Testis (tissue), 2 donors: ENCODE measurements around the gene MCM3AP.

Experiments used
- POLR2A ChIP-seq: fragments of 450-650 bp; IDR thresholded peaks from one replicate; pipeline ENCODE4 v1.6.1; 2017; ENCODE audit warnings: antibody characterized with exemption, mild to moderate bottlenecking, moderate library complexity
- TF ChIP-seq, protein P1 (sequence below), 3 experiments: fragments of 450-650 bp in 2 of 3; fragments of 200-600 bp in 1 of 3; sonication (generic) in 1 of 3; IDR thresholded peaks; one replicate each; pipeline ENCODE4 v1.5.1; 2016 to 2019; ENCODE audit warnings: antibody characterized with exemption in 3 of 3, mild to moderate bottlenecking in 2 of 3, moderate library complexity in 1 of 3

DNA sequence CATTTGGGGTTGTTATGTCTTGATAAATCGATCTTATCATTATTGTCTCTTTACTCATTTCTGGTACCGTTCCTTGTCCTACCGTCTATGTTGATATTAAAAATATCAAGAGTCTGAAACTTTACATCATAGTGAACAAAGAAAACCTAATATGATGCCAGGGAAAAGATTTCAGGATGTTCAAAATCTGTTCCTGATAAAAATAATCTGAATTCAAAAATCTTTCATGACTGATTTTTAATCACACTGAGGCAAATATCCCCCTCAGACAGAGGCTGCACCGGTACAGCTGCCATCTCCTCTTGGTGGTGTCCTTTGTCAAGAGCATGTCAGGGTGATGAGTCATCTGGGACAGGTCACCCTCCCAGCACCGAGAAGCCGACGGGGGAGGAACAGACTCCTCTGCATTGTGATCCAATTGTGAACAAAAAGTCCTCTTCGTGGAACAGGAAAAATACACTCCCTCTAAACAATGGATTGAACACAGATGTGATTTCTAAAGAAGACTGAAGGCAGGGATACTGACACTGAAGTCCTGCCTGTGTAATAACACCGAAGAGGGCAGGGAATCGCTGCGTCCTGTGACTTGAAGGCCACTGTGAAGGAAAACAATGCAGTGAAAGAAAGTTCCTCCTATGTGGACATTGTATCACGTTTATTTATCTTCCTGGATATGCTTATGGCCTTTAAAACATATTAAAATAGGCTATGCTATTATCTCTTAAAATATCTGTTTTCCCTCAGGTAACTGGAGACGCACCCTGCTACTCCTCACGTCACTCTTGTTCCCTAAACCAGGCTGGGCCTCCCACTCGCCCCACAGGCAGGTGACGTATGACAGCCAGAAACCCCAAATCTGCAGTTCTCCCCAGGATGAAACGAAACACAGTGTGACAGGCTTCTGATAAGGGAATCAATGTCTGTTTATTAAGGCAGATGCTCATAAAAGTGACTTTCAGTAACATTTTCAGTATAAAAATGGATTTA is 96.9 kb downstream of the MCM3AP start:
- TF ChIP-seq, protein P1, sequence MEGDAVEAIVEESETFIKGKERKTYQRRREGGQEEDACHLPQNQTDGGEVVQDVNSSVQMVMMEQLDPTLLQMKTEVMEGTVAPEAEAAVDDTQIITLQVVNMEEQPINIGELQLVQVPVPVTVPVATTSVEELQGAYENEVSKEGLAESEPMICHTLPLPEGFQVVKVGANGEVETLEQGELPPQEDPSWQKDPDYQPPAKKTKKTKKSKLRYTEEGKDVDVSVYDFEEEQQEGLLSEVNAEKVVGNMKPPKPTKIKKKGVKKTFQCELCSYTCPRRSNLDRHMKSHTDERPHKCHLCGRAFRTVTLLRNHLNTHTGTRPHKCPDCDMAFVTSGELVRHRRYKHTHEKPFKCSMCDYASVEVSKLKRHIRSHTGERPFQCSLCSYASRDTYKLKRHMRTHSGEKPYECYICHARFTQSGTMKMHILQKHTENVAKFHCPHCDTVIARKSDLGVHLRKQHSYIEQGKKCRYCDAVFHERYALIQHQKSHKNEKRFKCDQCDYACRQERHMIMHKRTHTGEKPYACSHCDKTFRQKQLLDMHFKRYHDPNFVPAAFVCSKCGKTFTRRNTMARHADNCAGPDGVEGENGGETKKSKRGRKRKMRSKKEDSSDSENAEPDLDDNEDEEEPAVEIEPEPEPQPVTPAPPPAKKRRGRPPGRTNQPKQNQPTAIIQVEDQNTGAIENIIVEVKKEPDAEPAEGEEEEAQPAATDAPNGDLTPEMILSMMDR (IDR thresholded peaks at IDR 0.05) = no peak
- TF ChIP-seq POLR2A = no peak
